ENCODE measurements around the gene RARA. TPM values are rescaled to one million over a fixed set of nuclear protein-coding genes. Genes with fewer than 3 reads are reported as not detected.

Gene RARA
- total RNA-seq, 1 experiment from 2014 or later = 12.2 TPM

GRCh38 chr17:40278414-40278813 is 30.6 kb upstream of the RARA start:
- TF ChIP-seq CTCF (IDR thresholded peaks at IDR 0.05; ENCODE audit: unreplicated experiment) = no peak
- H3K36me3 Mint-ChIP-seq (ENCODE audit: insufficient read depth, unreplicated experiment) = peaks cover 92% of the 10 kb centered on the region
- H3K4me1 Mint-ChIP-seq (ENCODE audit: insufficient read depth, unreplicated experiment) = peaks cover 1% of the 10 kb centered on the region
- no TSS peak for BruUV-seq (replicated peaks)
- intact Hi-C loops (cut with micrococcal nuclease) = no loop called here
- ChIA-PET POLR2A (no interaction called here), CTCF (no interaction called here)
- no peaks in the 10 kb centered on the region for H3K27me3 Mint-ChIP-seq (ENCODE audit: insufficient read depth, unreplicated experiment)
- no peaks in the 10 kb centered on the region for H3K9me3 Mint-ChIP-seq (ENCODE audit: unreplicated experiment)
- no peak for DNase-seq (ENCODE audit: unreplicated experiment)
- no peak overlapping the region for H3K4me3 Mint-ChIP-seq (ENCODE audit: unreplicated experiment)
- peak overlapping the region; percentile 11 for H3K27ac Mint-ChIP-seq (ENCODE audit: low read depth, unreplicated experiment)

GRCh38 chr17:40279402-40279801 is 29.6 kb upstream of the RARA start:
- CTCF ChIA-PET = interaction anchor here (0.6 to 1.0 kb wide), 2 partner anchors 20 to 190 kb away, joined by 3 to 4 read pairs; no protein-coding TSS in a partner anchor

GRCh38 chr17:40281663-40282062 is 27.3 kb upstream of the RARA start:
- Mint-ChIP-seq H3K27me3 (ENCODE audit: insufficient read depth, unreplicated experiment) (no peaks in the 10 kb centered on the region), H3K36me3 (ENCODE audit: insufficient read depth, unreplicated experiment) (peaks cover 61% of the 10 kb centered on the region), H3K4me3 (ENCODE audit: unreplicated experiment) (no peak overlapping the region), H3K9me3 (ENCODE audit: unreplicated experiment) (no peaks in the 10 kb centered on the region), H3K4me1 (ENCODE audit: insufficient read depth, unreplicated experiment) (peaks cover 10% of the 10 kb centered on the region), H3K27ac (ENCODE audit: low read depth, unreplicated experiment) (no peak overlapping the region)
- POLR2A ChIA-PET = no interaction called here
- CTCF ChIA-PET = interaction anchor here (0.8 to 0.9 kb wide), 3 partner anchors 8 to 88 kb away, joined by 3 to 4 read pairs (median 3); no protein-coding TSS in a partner anchor
- BruUV-seq (replicated peaks) = no TSS peak
- DNase-seq (ENCODE audit: unreplicated experiment) = no peak
- intact Hi-C loops (cut with micrococcal nuclease) = loop anchor here (2.0 kb wide), 1 partner anchor 63 kb away; the partner anchor contains the start of gene WIPF2
- TF ChIP-seq CTCF (IDR thresholded peaks at IDR 0.05; ENCODE audit: unreplicated experiment) = no peak

More at GRCh38 chr17:40279402-40279801, 29.6 kb upstream of the RARA start:
- H3K4me1 Mint-ChIP-seq (ENCODE audit: insufficient read depth, unreplicated experiment) = peaks cover 10% of the 10 kb centered on the region
- POLR2A ChIA-PET = interaction anchor here (0.6 kb wide), 1 partner anchor 85 kb away, joined by 4 read pairs; no protein-coding TSS in a partner anchor
- H3K27me3 Mint-ChIP-seq (ENCODE audit: insufficient read depth, unreplicated experiment) = no peaks in the 10 kb centered on the region
- intact Hi-C loops (cut with micrococcal nuclease) = no loop called here
- no peak overlapping the region for H3K4me3 Mint-ChIP-seq (ENCODE audit: unreplicated experiment)
- no TSS peak for BruUV-seq (replicated peaks)
- peaks cover 82% of the 10 kb centered on the region for H3K36me3 Mint-ChIP-seq (ENCODE audit: insufficient read depth, unreplicated experiment)
- no peak for DNase-seq (ENCODE audit: unreplicated experiment)
- TF ChIP-seq CTCF (IDR thresholded peaks at IDR 0.05; ENCODE audit: unreplicated experiment) = no peak
- H3K9me3 Mint-ChIP-seq (ENCODE audit: unreplicated experiment) = no peaks in the 10 kb centered on the region
- H3K27ac Mint-ChIP-seq (ENCODE audit: low read depth, unreplicated experiment) = no peak overlapping the region

- no TSS peak for BruUV-seq (replicated peaks)
- H3K36me3 Mint-ChIP-seq (ENCODE audit: insufficient read depth, unreplicated experiment) = peaks cover 53% of the 10 kb centered on the region
- peak; percentile 74 for DNase-seq (ENCODE audit: unreplicated experiment)
- no peaks in the 10 kb centered on the region for H3K9me3 Mint-ChIP-seq (ENCODE audit: unreplicated experiment)
- H3K4me3 Mint-ChIP-seq (ENCODE audit: unreplicated experiment) = peak overlapping the region; percentile 64
- no peak for TF ChIP-seq CTCF (IDR thresholded peaks at IDR 0.05; ENCODE audit: unreplicated experiment)
- intact Hi-C loops (cut with micrococcal nuclease) = loop anchor here (2.0 kb wide), 1 partner anchor 65 kb away; the partner anchor contains the start of gene WIPF2
- CTCF ChIA-PET = interaction anchor here (0.7 to 2.5 kb wide), 9 partner anchors 8 to 208 kb away, joined by 3 to 13 read pairs (median 4); no protein-coding TSS in a partner anchor
- no peaks in the 10 kb centered on the region for H3K27me3 Mint-ChIP-seq (ENCODE audit: insufficient read depth, unreplicated experiment)
- peaks cover 19% of the 10 kb centered on the region for H3K4me1 Mint-ChIP-seq (ENCODE audit: insufficient read depth, unreplicated experiment)
- POLR2A ChIA-PET = interaction anchor here (0.6 to 3.9 kb wide), 27 partner anchors 13 to 1405 kb away, joined by 3 to 35 read pairs (median 4); partner anchors contain the start of genes CASC3, CDK12, NR1D1 and WIPF2
- H3K27ac Mint-ChIP-seq (ENCODE audit: low read depth, unreplicated experiment) = peak overlapping the region; percentile 37
Observed at GRCh38 chr17:40283662-40284061, 25.3 kb upstream of the RARA start.

All from MCF 10A (cell line).